ENCODE data around the gene SCAF4.

SCAF4 gene

DNA sequence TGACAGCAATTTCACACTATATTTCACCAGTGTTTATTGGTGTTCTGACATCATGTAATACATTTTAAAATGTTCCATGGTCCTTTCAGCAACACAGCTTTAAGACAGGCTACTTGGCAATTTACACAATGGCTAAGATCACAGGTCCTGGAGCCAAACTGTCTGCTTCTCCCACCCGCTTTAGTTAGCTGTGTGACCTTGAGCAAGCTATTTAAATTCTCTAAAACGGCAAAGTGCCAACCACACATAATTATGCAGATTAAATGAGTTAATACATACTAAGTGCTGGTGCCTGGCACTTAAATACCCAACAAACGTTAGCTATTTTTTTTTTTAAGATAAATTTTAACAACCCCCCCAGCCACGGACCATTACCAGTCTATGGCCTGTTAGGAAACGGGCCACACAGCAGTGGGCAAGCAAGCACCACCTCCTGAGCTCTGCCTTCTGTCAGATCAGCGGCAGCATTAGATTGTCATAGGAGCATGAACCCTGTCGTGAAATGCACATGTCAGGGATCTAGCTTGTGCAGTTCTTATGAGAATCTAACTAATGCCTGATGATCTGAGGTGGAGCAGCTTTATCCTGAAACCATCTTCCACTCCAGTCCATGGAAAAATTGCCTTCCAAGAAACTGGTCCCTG, 45.5 kb downstream of the SCAF4 start:
- no peak overlapping the region for H3K9ac ChIP-seq (ENCODE audit: low read length)
- no peaks in the 10 kb centered on the region for H3K27me3 ChIP-seq (replicated peaks; ENCODE audit: control insufficient read depth, insufficient read depth, low read length)
- no peaks in the 10 kb centered on the region for H3K4me1 ChIP-seq (ENCODE audit: control insufficient read depth, insufficient read depth, low read length)
- DNase-seq (ENCODE audit: low read depth) = no peak
- no peak overlapping the region for H3K4me3 ChIP-seq (ENCODE audit: low read length)
- no peaks in the 10 kb centered on the region for H3K9me3 ChIP-seq (ENCODE audit: control insufficient read depth, low read length)
- peaks cover 81% of the 10 kb centered on the region for H3K36me3 ChIP-seq (ENCODE audit: control insufficient read depth, insufficient read depth, low read length, severe bottlenecking)

DNA sequence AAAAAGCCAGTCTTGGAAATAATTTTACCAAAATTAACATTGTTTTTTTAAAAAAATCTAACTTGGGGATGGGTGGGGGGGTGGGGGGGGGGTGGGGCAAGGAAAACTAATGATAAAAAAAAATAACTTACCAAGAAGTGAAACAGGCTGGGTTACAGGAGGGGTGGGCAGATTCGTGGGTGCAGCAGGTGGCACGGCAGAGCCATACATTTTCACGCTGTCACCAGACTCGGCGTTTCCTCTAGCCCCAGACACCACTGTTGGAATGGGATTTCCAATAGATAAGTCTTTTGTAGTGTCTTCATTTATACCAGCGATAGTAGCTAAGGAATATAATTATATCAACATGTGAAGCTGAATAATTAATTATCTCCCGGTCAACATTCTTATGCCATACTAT, 47.0 kb downstream of the SCAF4 start:
- DNase-seq (ENCODE audit: low read depth) = no peak
- no peaks in the 10 kb centered on the region for H3K9me3 ChIP-seq (ENCODE audit: control insufficient read depth, low read length)
- H3K9ac ChIP-seq (ENCODE audit: low read length) = no peak overlapping the region
- H3K4me1 ChIP-seq (ENCODE audit: control insufficient read depth, insufficient read depth, low read length) = no peaks in the 10 kb centered on the region
- H3K36me3 ChIP-seq (ENCODE audit: control insufficient read depth, insufficient read depth, low read length, severe bottlenecking) = peaks cover 66% of the 10 kb centered on the region
- no peak overlapping the region for H3K4me3 ChIP-seq (ENCODE audit: low read length)
- H3K27me3 ChIP-seq (replicated peaks; ENCODE audit: control insufficient read depth, insufficient read depth, low read length) = no peaks in the 10 kb centered on the region

DNA sequence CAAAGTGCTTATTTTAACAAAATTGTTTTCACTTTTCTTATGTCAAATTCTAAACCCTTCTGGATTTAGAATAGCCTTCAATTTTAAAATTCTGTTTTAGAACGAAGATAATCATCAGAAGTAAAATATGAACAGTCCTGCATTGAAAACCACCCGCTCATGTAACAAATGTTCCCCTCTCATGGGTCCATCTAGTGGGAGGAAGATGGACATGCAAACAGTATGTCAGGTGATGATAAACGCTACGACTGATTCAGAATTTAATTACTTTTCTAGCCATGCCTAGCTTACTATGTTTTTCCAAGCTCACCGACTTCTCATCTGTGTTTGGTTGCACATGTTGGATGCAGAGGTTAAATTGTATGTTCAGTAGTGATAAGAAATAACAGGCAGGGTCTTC, 48.9 kb downstream of the SCAF4 start:
- no peak for DNase-seq (ENCODE audit: low read depth)
- Histone ChIP-seq H3K27me3 (replicated peaks; ENCODE audit: control insufficient read depth, insufficient read depth, low read length) (no peaks in the 10 kb centered on the region), H3K4me1 (ENCODE audit: control insufficient read depth, insufficient read depth, low read length) (no peaks in the 10 kb centered on the region), H3K9me3 (ENCODE audit: control insufficient read depth, low read length) (no peaks in the 10 kb centered on the region), H3K36me3 (ENCODE audit: control insufficient read depth, insufficient read depth, low read length, severe bottlenecking) (peaks cover 68% of the 10 kb centered on the region), H3K4me3 (ENCODE audit: low read length) (no peak overlapping the region), H3K9ac (ENCODE audit: low read length) (no peak overlapping the region)

DNA sequence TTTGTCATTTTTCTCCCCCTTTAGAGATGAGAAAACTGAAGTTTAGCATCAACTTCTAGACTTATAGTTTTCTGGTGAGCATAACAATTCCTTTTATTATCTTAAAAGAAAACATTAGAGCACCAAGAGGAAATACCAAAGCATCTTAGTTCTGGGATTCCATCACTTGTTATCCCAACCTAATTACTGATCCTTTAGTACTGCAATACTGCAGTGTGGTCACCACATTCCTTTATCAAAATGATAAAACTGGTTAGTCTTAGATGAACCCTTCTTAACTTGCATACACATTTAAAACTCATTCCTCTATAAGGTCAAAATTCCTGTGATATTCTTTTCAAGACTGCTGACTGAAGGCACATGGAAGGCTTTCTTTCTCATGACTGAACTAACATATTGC, 49.3 kb downstream of the SCAF4 start:
- Histone ChIP-seq H3K9me3 (ENCODE audit: control insufficient read depth, low read length) (no peaks in the 10 kb centered on the region), H3K27me3 (replicated peaks; ENCODE audit: control insufficient read depth, insufficient read depth, low read length) (no peaks in the 10 kb centered on the region), H3K4me3 (ENCODE audit: low read length) (no peak overlapping the region), H3K9ac (ENCODE audit: low read length) (no peak overlapping the region), H3K36me3 (ENCODE audit: control insufficient read depth, insufficient read depth, low read length, severe bottlenecking) (peaks cover 67% of the 10 kb centered on the region), H3K4me1 (ENCODE audit: control insufficient read depth, insufficient read depth, low read length) (no peaks in the 10 kb centered on the region)
- DNase-seq (ENCODE audit: low read depth) = peak; percentile 28

DNA sequence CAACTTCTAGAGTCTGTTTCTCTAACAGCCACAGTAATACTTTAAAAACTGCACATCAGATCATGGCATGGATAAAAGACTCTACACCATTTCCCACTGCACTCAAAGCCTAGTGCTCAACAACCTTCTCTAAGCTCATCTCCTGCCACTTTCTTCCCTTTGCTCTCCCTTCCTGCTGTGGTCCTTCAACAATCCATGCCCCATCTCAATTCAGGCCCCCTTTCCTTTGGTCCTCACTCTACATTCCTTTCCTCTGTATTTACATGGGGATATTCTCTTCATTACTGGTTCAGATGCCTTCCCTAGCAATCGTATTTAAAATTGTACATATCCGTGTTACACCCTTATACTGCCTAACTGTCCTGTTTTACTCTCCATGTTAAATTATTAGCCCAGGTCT, 53.4 kb downstream of the SCAF4 start:
- no peaks in the 10 kb centered on the region for H3K4me1 ChIP-seq (ENCODE audit: control insufficient read depth, insufficient read depth, low read length)
- peaks cover 43% of the 10 kb centered on the region for H3K36me3 ChIP-seq (ENCODE audit: control insufficient read depth, insufficient read depth, low read length, severe bottlenecking)
- H3K9ac ChIP-seq (ENCODE audit: low read length) = no peak overlapping the region
- H3K9me3 ChIP-seq (ENCODE audit: control insufficient read depth, low read length) = no peaks in the 10 kb centered on the region
- DNase-seq (ENCODE audit: low read depth) = no peak
- H3K27me3 ChIP-seq (replicated peaks; ENCODE audit: control insufficient read depth, insufficient read depth, low read length) = no peaks in the 10 kb centered on the region
- no peak overlapping the region for H3K4me3 ChIP-seq (ENCODE audit: low read length)

DNA sequence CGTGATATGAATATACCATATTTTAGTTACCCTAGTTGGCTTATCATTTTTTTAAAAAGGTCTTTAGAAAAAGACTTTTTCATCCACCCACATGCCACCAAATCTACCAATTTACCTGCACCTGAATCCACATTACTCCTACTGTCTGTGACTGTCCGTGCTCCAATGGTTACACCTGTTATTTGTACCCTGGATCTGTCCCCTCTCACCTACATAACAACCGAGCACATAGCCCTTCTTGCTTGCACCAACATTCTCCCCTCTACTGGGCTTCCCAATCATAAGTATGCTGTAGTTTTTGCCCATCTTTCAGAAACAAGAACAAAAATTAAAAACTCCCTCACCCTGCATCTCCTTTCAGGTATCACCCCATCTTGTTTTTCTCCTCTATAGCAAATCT, 54.9 kb downstream of the SCAF4 start:
- no peaks in the 10 kb centered on the region for H3K4me1 ChIP-seq (ENCODE audit: control insufficient read depth, insufficient read depth, low read length)
- no peak for DNase-seq (ENCODE audit: low read depth)
- H3K27me3 ChIP-seq (replicated peaks; ENCODE audit: control insufficient read depth, insufficient read depth, low read length) = no peaks in the 10 kb centered on the region
- H3K4me3 ChIP-seq (ENCODE audit: low read length) = no peak overlapping the region
- no peaks in the 10 kb centered on the region for H3K9me3 ChIP-seq (ENCODE audit: control insufficient read depth, low read length)
- H3K9ac ChIP-seq (ENCODE audit: low read length) = no peak overlapping the region
- peaks cover 33% of the 10 kb centered on the region for H3K36me3 ChIP-seq (ENCODE audit: control insufficient read depth, insufficient read depth, low read length, severe bottlenecking)

DNA sequence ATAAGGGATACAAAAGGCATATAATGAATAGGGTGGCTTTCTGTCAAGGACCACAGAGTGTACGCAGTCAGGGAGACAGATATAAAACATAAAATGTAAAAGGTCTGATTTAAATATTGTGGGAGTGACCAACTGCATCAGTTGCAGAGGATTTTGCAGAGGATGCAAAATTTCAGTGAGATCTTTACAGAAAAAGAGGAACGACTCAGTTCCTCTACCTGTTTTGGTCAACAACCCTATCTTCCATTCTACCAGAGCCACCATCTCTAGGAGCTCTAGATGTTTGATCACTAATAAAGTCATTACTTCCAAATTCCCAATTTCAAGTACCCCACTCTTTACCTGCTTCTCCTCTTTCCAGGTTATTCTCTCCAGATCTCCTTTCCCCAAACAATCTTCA, 56.0 kb downstream of the SCAF4 start:
- DNase-seq (ENCODE audit: low read depth) = no peak
- H3K9ac ChIP-seq (ENCODE audit: low read length) = no peak overlapping the region
- H3K27me3 ChIP-seq (replicated peaks; ENCODE audit: control insufficient read depth, insufficient read depth, low read length) = no peaks in the 10 kb centered on the region
- H3K36me3 ChIP-seq (ENCODE audit: control insufficient read depth, insufficient read depth, low read length, severe bottlenecking) = peaks cover 43% of the 10 kb centered on the region
- H3K4me1 ChIP-seq (ENCODE audit: control insufficient read depth, insufficient read depth, low read length) = no peaks in the 10 kb centered on the region
- H3K4me3 ChIP-seq (ENCODE audit: low read length) = no peak overlapping the region
- no peaks in the 10 kb centered on the region for H3K9me3 ChIP-seq (ENCODE audit: control insufficient read depth, low read length)

DNA sequence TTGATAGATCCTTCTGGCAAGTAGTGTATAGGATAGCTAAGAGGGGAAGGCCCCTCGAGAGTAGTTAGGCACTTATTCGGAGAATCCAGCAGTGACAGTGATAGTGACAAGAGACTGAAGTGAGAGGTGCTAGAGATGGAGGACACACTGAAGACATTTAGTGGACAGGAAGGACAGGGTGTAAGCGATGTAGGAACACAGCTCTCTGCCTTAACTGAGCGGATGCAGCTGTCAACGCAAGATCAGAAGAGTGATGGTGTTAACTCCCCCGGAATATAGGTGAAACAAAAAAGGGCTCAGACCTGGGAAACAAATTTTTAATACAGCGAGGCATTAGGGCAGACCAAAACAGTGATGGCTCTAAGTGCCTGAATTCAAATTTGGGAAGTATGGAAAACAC, 56.6 kb downstream of the SCAF4 start:
- Histone ChIP-seq H3K27me3 (replicated peaks; ENCODE audit: control insufficient read depth, insufficient read depth, low read length) (no peaks in the 10 kb centered on the region), H3K36me3 (ENCODE audit: control insufficient read depth, insufficient read depth, low read length, severe bottlenecking) (peaks cover 45% of the 10 kb centered on the region), H3K9ac (ENCODE audit: low read length) (no peak overlapping the region), H3K4me3 (ENCODE audit: low read length) (no peak overlapping the region), H3K4me1 (ENCODE audit: control insufficient read depth, insufficient read depth, low read length) (peaks cover 2% of the 10 kb centered on the region), H3K9me3 (ENCODE audit: control insufficient read depth, low read length) (no peaks in the 10 kb centered on the region)
- no peak for DNase-seq (ENCODE audit: low read depth)

DNA sequence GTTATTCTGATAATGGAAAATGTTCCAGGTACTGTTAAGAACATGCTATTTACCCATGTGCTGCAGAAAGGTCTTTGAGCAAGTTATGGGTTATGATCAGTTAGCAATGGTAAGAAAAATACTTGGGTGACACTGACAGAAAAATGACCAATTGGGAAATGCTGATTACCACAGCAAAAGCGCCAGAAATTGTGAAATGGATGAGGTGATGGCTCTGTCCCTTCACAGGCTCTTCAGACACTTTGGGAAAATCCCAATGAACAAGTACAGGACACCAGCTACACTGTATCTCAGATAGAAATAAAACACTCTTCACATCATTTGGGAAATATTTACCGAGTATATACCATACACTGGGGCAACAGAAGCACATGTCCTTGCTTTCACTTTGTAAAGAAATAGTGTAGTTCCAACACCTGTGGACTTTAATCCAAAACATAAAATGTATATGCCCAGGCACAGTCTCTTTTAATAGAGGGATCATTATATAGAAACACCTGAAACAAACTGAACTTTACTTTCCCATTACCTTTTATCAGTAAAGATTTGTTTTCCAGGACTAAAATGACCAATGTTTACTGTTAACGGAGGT, 58.5 kb downstream of the SCAF4 start:
- no peak overlapping the region for H3K4me3 ChIP-seq (ENCODE audit: low read length)
- peaks cover 51% of the 10 kb centered on the region for H3K36me3 ChIP-seq (ENCODE audit: control insufficient read depth, insufficient read depth, low read length, severe bottlenecking)
- peaks cover 21% of the 10 kb centered on the region for H3K4me1 ChIP-seq (ENCODE audit: control insufficient read depth, insufficient read depth, low read length)

DNA sequence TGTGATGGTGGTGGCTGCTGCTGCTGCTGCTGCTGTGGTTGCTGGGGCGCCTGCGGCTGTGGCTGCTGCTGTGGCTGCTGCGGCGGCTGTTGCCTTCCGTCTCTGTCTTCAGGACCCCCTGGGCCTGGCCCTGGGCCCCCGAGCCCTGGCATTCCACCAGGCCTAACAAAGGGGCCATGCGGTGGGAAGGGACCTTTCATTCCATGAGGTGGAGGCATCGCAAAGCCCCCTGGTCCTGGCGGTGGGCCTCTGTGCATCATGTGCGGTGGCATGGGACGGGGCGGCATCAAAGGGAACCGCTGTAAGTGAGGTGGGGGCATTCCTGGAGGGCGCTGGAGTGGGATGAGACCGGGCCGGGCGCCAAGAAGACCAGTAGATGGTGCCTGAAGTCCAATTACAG, 60.0 kb downstream of the SCAF4 start:
- Histone ChIP-seq H3K9ac (ENCODE audit: low read length) (no peak overlapping the region), H3K4me3 (ENCODE audit: low read length) (no peak overlapping the region), H3K36me3 (ENCODE audit: control insufficient read depth, insufficient read depth, low read length, severe bottlenecking) (peaks cover 56% of the 10 kb centered on the region), H3K27me3 (replicated peaks; ENCODE audit: control insufficient read depth, insufficient read depth, low read length) (no peaks in the 10 kb centered on the region), H3K9me3 (ENCODE audit: control insufficient read depth, low read length) (no peaks in the 10 kb centered on the region), H3K4me1 (ENCODE audit: control insufficient read depth, insufficient read depth, low read length) (peaks cover 35% of the 10 kb centered on the region)
- DNase-seq (ENCODE audit: low read depth) = no peak

More for the DNA sequence above, 58.5 kb downstream of the SCAF4 start:
- H3K9ac ChIP-seq (ENCODE audit: low read length) = no peak overlapping the region
- H3K9me3 ChIP-seq (ENCODE audit: control insufficient read depth, low read length) = no peaks in the 10 kb centered on the region
- DNase-seq (ENCODE audit: low read depth) = no peak
- no peaks in the 10 kb centered on the region for H3K27me3 ChIP-seq (replicated peaks; ENCODE audit: control insufficient read depth, insufficient read depth, low read length)

DNA sequence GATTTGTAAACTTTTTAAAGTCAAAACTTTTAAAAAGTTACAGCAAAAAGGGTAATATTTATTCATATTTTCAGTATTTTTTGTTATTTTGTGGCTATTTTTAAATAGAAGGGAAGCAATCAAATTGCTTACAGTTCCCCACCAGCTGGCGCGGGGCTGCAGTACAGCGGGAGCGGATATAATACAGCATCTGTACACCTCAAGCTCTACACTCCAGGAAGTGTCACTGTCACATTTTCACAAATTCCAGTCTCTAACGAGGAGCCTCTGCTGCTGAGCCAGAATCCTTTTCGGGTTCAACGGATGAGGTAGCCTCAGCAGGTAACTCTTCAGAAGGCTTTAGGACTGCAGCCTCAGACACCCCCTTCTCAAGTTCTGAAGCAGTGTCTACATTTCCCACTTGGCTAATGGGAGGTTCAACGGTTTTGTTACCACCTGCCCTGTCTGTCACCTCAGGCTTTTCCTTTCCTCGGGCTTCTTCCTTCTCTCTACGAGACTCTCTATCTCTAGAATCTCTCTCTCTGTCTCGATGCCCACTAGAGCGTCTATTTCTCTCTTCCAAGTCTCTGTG, 60.7 kb downstream of the SCAF4 start:
- Histone ChIP-seq H3K27me3 (replicated peaks; ENCODE audit: control insufficient read depth, insufficient read depth, low read length) (no peaks in the 10 kb centered on the region), H3K9me3 (ENCODE audit: control insufficient read depth, low read length) (no peaks in the 10 kb centered on the region), H3K4me3 (ENCODE audit: low read length) (no peak overlapping the region), H3K4me1 (ENCODE audit: control insufficient read depth, insufficient read depth, low read length) (peaks cover 42% of the 10 kb centered on the region), H3K36me3 (ENCODE audit: control insufficient read depth, insufficient read depth, low read length, severe bottlenecking) (peaks cover 63% of the 10 kb centered on the region), H3K9ac (ENCODE audit: low read length) (no peak overlapping the region)
- DNase-seq (ENCODE audit: low read depth) = no peak
